ENCODE measurements around the gene PTGFRN.

PTGFRN gene

DNA sequence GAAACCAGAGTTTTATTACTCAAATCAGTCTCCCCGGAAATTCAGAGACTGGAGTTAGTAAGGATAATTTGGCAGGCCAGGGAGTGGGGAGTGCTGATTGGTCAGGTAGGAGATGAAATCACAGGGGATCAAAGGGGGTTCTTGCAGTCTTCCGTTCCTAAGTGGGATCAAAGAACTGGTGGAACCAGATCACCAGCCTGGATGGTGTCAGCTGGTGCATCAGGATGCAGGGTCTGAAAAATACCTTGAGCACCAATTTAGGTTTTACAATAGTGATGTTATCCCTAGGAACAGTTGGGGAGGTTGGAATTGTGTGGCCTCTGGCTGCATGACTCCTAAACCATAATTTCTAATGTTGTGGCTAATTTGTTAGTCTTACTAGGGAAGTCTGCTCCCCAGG is 90.4 kb downstream of the PTGFRN start:
- DNase-seq (ENCODE audit: low read depth in 2 of 2), result no peak

DNA sequence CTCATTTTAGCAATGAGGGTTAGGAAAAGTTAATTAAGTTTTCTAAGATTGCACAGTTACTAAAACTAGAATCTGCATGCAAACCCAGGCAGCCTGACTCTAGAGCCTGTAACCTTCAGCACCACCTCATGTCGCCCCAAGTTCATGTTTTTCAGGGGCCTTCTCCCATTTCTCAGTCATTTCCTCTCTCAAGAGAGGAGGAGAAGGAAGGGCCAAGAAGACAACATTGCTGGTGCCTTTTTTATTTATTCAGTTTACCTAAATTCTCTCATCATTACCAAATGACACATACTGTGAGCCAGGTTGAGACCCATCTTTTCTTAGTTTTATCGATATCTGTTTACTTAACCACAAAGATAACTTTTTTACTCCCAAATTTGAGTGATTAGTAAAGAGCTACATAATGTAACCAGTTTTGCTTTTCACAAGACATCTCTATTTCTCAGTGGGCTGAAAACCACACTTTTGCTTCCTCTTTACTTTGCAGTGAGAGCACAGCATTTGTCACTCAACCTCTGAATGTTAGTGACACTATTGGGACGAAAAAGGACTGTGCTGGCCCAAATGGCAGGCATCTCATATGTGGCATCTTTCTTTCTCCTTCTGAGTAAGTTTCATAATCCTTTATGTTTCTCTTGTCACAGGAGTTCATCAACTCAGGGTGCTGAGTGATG is 91.7 kb downstream of the PTGFRN start, which contains the start of gene CD101:
Gene CD101 (plus strand): TSS at position 507 of the 674 bp plus-strand sequence. CDS start 58 bp downstream, at position 565.
- no peak for DNase-seq (ENCODE audit: low read depth in 2 of 2)

DNA sequence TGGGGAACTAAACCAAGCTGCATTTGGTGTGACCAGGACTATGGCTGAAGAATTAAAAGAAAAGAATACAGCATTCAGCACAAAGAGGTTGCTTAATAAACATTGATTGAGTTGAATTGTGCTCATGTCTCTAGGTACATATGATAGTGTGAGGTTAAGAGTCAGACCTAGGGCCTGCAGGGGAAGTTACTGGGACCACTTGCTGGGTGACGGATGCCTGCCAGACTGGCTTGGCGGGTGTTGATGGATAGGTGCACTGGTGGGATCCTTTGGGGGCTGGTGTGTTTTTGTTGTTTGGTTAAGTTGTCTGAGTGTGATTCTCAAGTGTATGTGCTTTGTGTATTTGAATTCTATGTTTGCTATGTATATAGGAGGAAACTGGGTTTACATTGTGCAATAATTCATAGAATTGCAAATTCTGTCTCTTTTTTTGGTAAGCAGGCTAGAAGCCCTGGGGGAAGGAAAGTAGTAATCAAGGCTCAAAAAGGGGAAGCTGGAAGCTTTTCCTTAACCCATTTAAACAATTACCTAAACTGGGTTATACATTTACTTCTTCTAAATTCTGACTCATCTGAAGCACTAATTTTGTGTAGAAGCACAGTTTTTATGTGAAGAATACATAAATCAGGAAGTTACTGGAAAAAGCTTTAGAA is 93.6 kb downstream of the PTGFRN start:
- DNase-seq (ENCODE audit: low read depth in 2 of 2), result no peak

DNA sequence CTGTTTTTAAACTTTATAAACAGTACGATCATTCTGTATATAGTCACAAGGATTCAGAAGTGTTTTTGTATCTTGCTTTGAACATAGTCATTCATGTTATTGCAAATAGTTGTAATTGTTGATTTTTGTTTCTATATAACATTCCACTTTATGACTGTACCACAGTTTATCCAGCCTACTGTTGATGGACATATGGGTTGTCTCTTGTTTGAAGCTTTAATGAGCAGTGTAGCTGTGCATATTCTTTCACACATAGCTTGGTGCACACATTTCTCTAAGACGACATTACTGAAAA is 98.0 kb downstream of the PTGFRN start:
- no peak for DNase-seq (ENCODE audit: low read depth in 2 of 2)

DNA sequence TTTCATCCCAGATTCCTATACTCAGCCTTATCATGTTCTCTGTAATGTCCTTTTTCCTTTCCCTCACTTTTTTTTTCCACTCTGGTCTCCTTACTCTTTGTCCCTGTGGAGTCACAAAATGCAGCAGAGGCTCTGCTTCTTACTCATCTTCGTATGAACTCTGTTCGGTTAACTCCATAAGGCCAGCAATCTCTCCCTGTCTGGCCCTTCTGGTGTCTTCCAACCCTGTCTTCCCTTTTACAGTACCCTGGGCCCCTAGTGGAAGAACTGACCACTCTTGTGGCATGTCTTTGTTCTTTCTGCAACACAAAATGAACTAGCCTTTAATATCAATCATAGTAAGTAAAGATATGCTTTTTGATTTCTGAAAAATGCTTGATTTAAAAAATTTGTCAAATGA is 98.9 kb downstream of the PTGFRN start:
- no peak for DNase-seq (ENCODE audit: low read depth in 2 of 2)

DNA sequence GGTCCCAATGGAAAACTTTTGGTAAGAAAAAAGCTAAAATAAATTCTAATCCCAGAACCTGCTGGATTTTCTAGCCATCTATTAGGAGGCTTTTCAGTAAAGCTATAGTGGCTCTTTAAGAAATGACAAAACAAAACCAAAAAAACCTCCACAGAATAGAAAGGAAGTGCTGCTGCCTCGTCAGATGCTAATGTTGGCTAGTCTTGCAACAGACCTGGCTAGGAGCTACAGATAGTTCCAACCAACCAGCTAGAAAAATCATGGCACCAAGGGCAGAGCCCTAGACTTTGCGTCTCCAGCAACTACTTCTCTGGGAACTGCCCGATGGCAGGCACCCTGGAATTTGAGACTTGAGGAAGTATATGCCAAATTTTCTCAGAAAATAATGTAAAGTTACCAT is 99.4 kb downstream of the PTGFRN start:
- no peak for DNase-seq (ENCODE audit: low read depth in 2 of 2)

DNA sequence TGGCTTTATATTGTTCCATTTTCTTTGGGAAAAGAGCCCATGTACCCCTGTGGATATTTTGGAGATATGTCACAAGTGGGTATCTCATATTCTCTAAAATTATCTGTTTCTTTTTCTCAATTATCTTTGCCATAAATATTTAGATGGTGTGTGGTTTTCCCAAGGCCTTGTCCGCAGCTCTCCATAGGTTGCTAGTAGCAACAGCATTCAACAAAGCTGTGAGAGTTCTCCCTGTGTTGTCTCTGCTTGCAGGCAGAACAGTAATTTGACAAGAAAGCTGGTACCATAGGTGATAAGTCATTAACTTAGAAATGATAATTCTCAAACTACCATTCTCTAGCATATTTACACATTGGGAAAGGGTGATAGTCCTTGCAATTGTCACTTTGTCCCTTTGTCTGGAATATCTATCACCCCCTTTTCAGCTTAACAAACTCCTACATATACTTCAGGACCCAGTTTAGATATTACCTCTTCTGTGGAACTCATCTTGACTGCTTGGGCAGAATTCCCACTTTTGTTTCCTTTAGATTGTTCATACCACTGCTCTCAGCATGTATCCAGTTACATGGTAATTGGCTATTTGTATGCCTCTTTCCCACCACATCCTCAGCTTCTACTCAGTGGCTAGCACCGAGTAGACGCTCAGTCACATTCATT is 100.7 kb downstream of the PTGFRN start:
- no peak for DNase-seq (ENCODE audit: low read depth in 2 of 2)

DNA sequence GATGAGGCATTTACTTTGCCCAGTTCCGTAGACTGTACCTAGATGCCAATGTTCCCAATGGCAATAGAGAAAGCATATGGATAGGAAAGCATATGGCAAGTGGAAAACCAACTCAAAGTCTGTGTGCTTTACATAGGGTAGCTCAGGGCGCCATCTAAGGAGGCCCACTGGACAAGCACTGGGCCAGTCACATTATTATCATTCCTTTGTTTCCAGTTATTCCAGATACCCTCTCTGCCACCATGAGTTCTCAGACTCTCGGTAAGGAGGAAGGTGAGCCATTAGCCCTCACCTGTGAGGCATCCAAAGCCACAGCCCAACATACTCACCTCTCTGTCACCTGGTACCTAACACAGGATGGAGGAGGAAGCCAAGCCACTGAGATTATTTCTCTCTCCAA is 101.6 kb downstream of the PTGFRN start:
- no peak for DNase-seq (ENCODE audit: low read depth in 2 of 2)

DNA sequence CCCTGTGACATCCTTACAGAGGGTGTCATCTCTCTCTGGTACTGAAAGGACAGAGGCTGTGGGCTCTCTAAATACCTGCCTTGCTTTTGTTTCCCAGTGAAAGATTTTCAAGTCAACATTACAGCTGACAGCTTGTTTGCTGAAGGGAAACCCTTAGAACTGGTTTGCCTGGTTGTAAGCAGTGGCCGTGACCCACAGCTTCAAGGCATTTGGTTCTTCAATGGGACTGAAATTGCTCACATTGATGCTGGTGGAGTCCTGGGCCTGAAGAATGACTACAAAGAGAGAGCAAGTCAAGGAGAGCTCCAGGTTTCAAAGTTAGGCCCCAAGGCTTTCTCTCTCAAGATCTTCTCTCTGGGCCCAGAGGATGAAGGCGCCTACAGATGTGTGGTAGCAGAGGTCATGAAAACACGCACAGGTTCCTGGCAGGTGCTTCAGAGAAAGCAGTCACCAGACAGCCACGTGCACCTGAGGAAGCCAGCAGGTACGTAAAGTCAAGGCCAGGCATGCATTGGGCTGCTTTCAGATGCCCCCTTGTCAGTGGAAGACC is 103.7 kb downstream of the PTGFRN start:
- no peak for DNase-seq (ENCODE audit: low read depth in 2 of 2)

DNA sequence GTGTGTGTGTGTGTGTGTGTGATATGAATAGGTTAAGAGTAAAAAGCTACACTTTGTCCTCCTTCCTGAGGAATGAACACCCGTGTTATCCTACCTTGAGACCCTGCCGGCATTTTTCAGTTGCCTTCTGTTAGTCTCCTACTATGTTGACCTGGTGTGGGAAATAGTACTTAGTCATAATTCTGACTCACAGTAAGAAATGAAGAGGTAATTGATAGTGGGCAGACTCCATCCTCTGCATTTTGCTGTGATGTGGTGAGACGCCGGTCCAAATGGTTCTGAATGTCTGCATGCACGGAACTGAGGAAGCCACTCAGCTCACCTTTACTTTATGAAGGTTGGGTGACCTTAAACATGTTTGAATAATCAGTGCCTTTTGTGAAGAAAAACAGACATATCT is 104.5 kb downstream of the PTGFRN start:
- no peak for DNase-seq (ENCODE audit: low read depth in 2 of 2)

DNA sequence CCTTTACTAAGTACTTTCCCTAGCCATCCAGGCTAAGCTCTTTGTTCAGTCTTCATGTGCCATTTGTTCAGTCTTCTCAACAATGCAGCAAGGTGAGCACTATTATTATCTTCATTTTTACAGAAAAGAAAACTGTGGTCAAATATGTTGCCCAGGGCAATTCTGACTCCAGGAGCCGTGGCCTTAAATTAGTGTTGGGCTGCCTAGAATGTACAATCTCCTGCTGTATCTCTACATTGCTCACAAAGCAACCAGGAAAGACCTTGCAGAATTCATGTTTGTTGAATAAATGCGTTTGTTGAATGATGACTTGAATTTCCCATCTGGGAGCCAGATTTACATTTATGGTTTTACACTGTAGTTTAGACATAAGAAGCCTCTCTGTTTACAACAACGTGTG is 106.0 kb downstream of the PTGFRN start:
- no peak for DNase-seq (ENCODE audit: low read depth in 2 of 2)

DNA sequence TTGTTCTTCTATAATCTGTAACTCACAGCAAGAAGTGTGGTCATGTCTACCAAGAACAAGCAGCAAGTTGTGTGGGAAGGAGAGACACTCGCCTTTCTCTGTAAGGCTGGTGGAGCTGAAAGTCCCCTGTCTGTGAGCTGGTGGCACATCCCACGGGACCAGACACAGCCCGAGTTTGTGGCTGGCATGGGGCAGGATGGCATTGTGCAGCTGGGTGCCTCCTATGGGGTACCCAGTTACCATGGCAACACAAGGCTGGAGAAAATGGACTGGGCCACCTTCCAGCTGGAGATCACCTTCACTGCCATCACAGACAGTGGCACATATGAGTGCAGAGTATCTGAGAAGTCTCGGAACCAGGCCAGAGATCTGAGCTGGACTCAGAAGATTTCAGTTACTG is 107.3 kb downstream of the PTGFRN start:
- DNase-seq (ENCODE audit: low read depth in 2 of 2), result no peak

DNA sequence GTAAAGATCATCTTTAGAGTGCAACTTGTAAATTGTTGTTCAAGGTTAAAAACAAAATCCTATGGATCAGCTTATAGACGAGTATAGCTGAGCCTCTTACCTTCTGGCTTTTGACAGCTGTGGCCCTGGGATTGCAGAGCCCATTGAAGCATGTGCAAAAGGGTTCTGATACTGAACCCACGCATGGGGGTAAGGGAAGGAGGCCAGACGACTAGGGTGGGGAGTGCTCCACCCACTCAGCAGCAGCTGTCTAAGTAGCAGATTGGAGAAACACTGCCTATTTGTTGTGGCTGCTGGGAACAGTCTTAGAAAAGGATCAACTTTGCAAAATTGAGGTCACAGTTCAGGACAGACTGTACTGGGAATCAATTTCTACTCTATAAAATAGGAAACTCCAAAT is 107.9 kb downstream of the PTGFRN start:
- DNase-seq (ENCODE audit: low read depth in 2 of 2), result no peak

DNA sequence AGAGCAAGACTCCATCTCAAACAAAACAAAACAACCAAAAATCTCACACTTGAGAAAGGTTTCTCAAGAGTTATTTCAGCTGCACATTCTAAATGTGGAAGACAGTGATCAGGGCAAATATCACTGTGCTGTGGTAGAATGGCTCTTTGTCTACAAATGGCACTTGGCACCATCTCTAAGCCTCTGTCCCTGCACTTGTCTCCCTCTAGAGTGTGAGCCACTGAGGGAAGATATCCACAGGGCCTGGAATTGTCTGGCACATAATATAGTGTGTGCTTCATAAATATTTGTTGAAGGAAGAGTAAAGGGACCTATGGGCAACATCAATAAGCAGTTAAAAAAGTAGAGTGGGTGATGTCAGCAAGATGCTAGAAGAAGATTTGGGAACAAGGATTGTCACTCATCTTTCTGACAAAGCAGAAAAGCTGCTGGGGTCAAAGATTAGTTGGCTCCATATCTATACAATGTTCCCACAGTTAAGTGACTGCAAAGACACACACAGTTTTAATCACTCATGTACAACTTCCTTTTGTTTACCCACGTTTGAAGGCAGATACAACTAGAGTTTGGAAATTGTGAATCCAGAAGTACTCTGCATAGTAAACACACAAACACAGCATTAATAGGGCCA is 110.9 kb downstream of the PTGFRN start:
- no peak for DNase-seq (ENCODE audit: low read depth in 2 of 2)

DNA sequence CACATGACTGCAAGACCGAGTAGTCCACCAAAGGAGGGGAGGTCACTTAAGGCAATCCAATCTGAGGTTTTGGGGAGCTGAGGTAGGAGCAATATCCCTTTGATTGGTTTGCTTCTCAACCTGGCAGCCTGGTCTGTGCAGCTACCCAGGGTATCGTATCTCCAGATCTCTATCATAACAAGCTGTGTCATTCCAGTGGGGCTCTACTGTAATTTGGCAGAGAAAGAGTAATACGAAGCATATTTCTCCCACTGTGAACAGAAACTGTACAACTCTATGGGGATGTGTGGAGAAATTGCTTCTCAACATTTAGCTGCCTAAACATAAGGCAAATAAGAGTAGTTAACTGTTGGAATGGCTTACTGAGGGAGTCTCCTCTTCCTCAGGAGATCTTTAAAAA is 112.4 kb downstream of the PTGFRN start:
- DNase-seq (ENCODE audit: low read depth in 2 of 2), result no peak

DNA sequence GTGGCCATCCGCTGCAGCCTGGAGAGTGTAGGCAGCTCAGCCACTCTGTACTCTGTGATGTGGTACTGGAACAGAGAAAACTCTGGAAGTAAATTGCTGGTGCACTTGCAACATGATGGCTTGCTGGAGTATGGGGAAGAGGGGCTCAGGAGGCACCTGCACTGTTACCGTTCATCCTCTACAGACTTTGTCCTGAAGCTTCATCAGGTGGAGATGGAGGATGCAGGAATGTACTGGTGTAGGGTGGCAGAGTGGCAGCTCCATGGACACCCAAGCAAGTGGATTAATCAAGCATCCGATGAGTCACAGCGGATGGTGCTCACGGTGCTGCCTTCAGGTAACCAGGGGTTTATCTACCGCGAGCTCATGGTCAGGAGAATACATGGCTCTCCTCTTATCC is 115.9 kb downstream of the PTGFRN start:
- DNase-seq (ENCODE audit: low read depth in 2 of 2), result no peak

DNA sequence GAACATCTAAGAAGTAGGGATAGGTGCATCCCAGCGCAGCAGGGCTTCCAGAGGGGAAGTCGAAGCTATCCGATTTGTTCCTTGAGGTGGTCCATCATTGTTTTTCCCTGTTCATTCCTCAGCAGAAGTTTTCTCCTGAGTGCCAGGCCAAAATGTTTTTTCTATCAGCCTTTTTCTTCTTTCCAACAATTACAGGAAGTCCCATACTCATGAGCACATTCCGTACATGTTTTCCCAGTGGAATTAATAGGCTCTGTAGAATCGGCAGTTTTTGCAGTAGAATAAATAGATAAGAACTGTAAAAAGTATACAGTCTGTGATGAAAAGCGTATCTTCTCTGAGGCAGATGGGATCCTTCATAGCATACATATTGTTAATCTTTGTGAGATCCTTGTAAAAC is 116.6 kb downstream of the PTGFRN start:
- no peak for DNase-seq (ENCODE audit: low read depth in 2 of 2)

DNA sequence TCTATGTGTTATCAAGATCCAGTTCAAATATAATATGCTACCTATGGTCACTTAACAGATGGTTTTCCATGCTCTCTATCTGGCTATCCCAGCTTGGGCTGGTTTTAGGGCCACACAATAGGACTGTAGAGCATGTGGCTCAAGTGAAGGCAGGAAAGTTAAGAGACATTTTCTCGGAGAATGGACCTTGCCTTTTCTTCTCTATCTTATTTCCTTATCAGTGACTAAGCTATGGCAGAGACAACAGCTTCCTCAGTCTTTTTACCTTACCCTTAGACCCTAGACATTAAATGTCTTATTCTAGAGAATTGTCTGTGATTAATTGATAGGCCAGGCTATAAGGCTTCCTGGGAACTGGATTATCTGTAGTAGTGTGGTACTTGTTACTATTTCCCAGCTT is 120.0 kb downstream of the PTGFRN start:
- no peak for DNase-seq (ENCODE audit: low read depth in 2 of 2)

DNA sequence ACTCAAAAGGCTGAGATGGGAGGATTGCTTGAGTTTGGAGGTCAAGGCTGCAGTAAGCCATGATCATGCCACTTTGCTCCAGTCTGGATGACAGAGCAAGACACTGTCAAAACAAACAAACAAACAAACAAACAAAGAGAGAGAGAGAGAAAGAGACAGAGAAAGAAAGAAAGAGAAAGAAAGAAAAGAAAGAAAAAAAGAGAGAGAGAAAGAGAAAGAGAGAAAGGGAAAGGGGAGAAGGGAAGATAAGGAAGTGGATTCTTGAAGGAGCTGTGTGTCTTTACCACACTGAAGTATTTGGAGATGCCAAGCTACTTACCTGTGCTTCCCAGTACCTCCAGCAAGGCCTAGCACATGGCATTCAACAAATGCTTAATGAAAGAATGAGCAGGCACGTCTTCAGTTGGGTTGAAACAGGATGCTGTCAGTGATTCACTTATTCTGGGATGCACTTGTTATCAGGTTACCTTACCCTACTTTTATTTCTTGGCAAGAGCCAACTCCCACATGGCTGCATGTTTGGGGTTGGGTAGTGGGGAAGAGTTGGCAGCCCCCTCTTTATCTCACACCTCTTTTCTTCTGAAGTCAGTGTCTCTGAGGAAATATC is 120.7 kb downstream of the PTGFRN start:
- no peak for DNase-seq (ENCODE audit: low read depth in 2 of 2)

DNA sequence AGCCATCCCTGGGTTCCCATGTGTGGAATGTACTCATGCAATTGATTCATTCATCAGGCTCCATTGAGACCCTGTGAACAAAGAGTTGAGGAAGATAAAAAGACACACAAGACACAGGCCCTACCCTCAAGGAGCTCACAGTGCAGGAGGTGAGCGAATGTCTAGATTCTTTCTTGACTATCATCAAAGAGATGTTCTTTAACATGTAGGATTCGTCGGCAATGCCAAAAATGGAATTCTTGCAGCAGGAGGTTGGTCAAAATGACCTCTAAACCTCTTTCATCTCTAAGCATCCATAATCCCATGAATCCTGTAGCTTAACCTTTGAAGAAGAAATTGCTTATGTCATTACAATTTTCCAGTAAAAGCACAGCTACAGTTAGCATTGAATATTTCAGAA is 122.5 kb downstream of the PTGFRN start:
- no peak for DNase-seq (ENCODE audit: low read depth in 2 of 2)

DNA sequence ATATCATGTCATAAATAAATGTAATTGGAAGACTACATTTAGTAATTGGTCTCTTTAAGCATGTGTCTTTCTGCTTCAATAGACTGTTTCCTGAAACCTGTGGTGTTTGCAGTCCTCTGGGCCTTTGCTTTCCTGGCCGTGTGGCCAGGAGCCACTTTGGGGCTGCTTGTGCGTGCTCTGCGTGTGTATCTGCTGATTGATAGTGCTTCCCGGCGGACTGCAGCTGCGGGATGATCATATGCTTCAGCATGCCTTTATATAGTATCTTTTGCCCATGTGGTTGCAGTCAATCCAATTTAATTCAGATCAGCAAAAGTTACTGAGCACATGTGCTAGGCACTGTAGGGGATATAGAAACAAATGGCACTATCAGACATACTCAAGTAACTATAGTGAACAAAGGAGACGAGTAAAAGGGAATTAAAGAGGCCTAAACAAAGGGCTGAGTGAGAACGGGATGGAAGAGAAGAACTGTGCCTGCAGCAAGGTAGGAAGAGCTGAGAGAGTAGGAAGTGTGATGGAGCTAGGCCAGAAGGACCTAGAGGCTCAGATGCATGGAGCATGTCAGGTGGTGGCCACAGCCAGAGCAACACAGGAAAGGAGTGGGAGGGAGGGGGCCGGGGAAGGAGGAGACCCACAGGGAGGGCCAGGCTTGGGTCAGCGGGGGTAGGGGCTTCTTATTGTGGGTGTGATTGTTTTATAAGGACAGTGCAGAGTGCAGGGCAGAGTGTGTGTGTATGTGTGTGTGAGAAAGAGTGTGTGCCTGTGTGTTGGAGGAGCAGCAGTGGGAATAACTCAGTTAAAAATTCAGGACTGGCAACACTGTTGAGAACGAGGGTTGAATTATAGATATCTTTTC is 123.2 kb downstream of the PTGFRN start:
- DNase-seq (ENCODE audit: low read depth in 2 of 2), result no peak

Data from activated CD8-positive, alpha-beta memory T cell treated with anti-CD3 and anti-CD28 coated beads for 4 hours (primary cell).